SK-N-SH treated with all-trans-retinoic acid at 6 μM for 48 hours (cell line): ENCODE data around the gene ARGLU1.

ENCODE experiments used
- ATAC-seq: fragments of 200-7000 bp; cut with Tn5 transposase; 3 replicates; pipeline ENCODE4 v1.9.1; 2020; ENCODE audit warnings: mild to moderate bottlenecking, moderate library complexity
- ARNTL ChIP-seq: fragments of 450-650 bp; formaldehyde crosslinking; IDR thresholded peaks from 2 replicates; pipeline ENCODE4 v1.5.0; 2020; ENCODE audit warnings: low read depth, mild to moderate bottlenecking, moderate library complexity, borderline replicate concordance
- ESRRG ChIP-seq: fragments of 250-450 bp; sonication (Bioruptor Pico); IDR thresholded peaks from 2 replicates; pipeline ENCODE4 v1.6.1; 2021; ENCODE audit warnings: mild to moderate bottlenecking
- GLIS3 ChIP-seq: fragments of 250-450 bp; sonication (Bioruptor Pico); IDR thresholded peaks from 2 replicates; pipeline ENCODE4 v1.5.0; 2020; ENCODE audit warnings: mild to moderate bottlenecking, moderate library complexity
- ISL1 ChIP-seq: fragments of 250-450 bp; sonication (Bioruptor Pico); IDR thresholded peaks from 2 replicates; pipeline ENCODE4 v2.1.2; 2022; ENCODE audit warnings: mild to moderate bottlenecking, moderate library complexity
- PATZ1 ChIP-seq: fragments of 250-450 bp; sonication (Bioruptor Pico); IDR thresholded peaks from 2 replicates; pipeline ENCODE4 v1.8.0; 2020; ENCODE audit warnings: mild to moderate bottlenecking, moderate library complexity, borderline replicate concordance
- POU6F1 ChIP-seq: fragments of 250-450 bp; sonication (Bioruptor Pico); IDR thresholded peaks from 2 replicates; pipeline ENCODE4 v1.8.0; 2021; ENCODE audit warnings: low read depth, mild to moderate bottlenecking, moderate library complexity, borderline replicate concordance
- PPARA ChIP-seq: fragments of 250-450 bp; sonication (Bioruptor Pico); IDR thresholded peaks from 2 replicates; pipeline ENCODE4 v1.5.0; 2020; ENCODE audit warnings: mild to moderate bottlenecking, borderline replicate concordance
- RARB ChIP-seq: fragments of 250-450 bp; sonication (Bioruptor Pico); IDR thresholded peaks from 2 replicates; pipeline ENCODE4 v1.8.0; 2021; ENCODE audit warnings: mild to moderate bottlenecking, moderate library complexity
- SNAI2 ChIP-seq: fragments of 250-450 bp; sonication (Bioruptor Pico); IDR thresholded peaks from 2 replicates; pipeline ENCODE4 v1.5.0; 2020; ENCODE audit warnings: mild to moderate bottlenecking, moderate library complexity
- TCF4 ChIP-seq: fragments of 250-450 bp; sonication (Bioruptor Pico); IDR thresholded peaks from 2 replicates; pipeline ENCODE4 v1.8.0; 2021; ENCODE audit warnings: mild to moderate bottlenecking, moderate library complexity, borderline replicate concordance
- TOX ChIP-seq: fragments of 250-450 bp; sonication (Bioruptor Pico); IDR thresholded peaks from 2 replicates; pipeline ENCODE4 v1.8.0; 2021; ENCODE audit warnings: mild to moderate bottlenecking, moderate library complexity, borderline replicate concordance
- TSHZ2 ChIP-seq: fragments of 250-450 bp; sonication (Bioruptor Pico); IDR thresholded peaks from 2 replicates; pipeline ENCODE4 v1.5.0; 2020; ENCODE audit warnings: mild to moderate bottlenecking, moderate library complexity
- ZC3H10 ChIP-seq: fragments of 250-450 bp; sonication (Bioruptor Pico); IDR thresholded peaks from 2 replicates; pipeline ENCODE4 v1.5.1; 2021; ENCODE audit warnings: mild to moderate bottlenecking, moderate library complexity
- ZFP3 ChIP-seq: fragments of 250-450 bp; sonication (Bioruptor Pico); IDR thresholded peaks from 2 replicates; pipeline ENCODE4 v1.5.0; 2020; ENCODE audit warnings: mild to moderate bottlenecking, moderate library complexity
- ZFP30 ChIP-seq: fragments of 450-650 bp; formaldehyde crosslinking; IDR thresholded peaks from 2 replicates; pipeline ENCODE4 v1.5.0; 2022; ENCODE audit warnings: mild to moderate bottlenecking, moderate library complexity
- ZNF565 ChIP-seq: fragments of 450-650 bp; formaldehyde crosslinking; conservative IDR thresholded peaks from 2 replicates; pipeline ENCODE4 v1.5.0; 2020; ENCODE audit warnings: low read depth, mild to moderate bottlenecking, moderate library complexity
- ZNF8 ChIP-seq: fragments of 450-650 bp; formaldehyde crosslinking; IDR thresholded peaks from 2 replicates; pipeline ENCODE4 v1.5.0; 2020; ENCODE audit warnings: mild to moderate bottlenecking, moderate library complexity
- TF ChIP-seq, protein P1 (sequence below): fragments of 250-450 bp; sonication (Bioruptor Pico); IDR thresholded peaks from 2 replicates; pipeline ENCODE4 v1.5.1; 2020; ENCODE audit warnings: low read depth, mild to moderate bottlenecking, moderate library complexity
- TF ChIP-seq, protein P2 (sequence below): fragments of 250-450 bp; sonication (Bioruptor Pico); IDR thresholded peaks from 2 replicates; pipeline ENCODE4 v1.5.1; 2021; ENCODE audit warnings: mild to moderate bottlenecking, moderate library complexity

Gene ARGLU1

DNA sequence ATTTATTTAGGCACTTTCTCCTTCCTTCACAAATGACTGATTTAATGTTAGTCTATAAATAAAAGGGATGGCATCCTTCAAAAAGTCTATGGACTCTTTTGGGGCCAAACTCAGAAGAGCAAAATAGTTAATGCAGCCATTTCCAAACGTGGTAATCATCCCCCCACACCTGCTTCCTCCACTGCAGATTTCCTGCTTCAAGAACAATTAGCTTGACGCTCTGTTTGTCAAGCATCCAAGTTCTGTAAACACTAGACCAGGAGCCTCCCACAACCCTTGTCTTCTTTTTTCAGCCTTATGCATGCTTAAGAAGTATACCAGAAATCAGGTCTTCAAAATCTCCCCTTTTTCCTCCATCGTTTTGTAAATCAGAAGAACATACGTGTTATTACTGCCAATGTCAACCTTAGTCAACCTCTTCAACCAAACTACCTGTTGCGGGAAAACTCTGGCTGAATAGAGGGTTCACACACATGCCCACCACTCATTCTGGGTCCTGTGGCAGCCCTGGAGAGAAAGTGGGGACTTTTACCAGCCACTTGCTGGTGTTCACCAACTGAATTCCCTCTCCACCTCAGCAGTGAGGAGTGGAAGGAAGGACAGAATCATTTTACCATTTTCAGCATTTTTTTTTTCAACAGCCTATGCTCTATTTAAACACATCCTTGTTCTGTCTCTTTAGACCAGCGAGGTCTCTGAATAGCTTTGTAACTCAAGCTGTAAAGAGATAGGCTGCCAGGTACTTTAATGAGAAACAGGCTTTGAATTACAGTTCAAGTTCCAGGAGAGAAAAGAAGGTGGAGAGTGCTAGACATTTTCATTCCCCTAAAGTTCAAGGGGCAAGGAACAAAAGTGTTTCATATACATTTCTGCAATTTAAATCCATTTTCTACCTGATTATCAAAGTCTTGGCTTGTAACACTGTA is 71.6 kb downstream of the ARGLU1 start:
- peak; percentile 68 for ATAC-seq
- TF ChIP-seq RARB (no peak), SNAI2 (CRISPR knock-in tag) (no peak), ESRRG (CRISPR knock-in tag) (no peak)
- TF ChIP-seq, protein P1, sequence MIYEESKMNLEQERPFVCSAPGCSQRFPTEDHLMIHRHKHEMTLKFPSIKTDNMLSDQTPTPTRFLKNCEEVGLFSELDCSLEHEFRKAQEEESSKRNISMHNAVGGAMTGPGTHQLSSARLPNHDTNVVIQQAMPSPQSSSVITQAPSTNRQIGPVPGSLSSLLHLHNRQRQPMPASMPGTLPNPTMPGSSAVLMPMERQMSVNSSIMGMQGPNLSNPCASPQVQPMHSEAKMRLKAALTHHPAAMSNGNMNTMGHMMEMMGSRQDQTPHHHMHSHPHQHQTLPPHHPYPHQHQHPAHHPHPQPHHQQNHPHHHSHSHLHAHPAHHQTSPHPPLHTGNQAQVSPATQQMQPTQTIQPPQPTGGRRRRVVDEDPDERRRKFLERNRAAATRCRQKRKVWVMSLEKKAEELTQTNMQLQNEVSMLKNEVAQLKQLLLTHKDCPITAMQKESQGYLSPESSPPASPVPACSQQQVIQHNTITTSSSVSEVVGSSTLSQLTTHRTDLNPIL = no peak

- TF ChIP-seq GLIS3 (CRISPR knock-in tag) (no peak), ISL1 (CRISPR knock-in tag) (no peak), ZNF565 (CRISPR knock-in tag) (no peak), TCF4 (CRISPR knock-in tag) (no peak), ZNF8 (CRISPR knock-in tag) (no peak), ARNTL (CRISPR knock-in tag) (no peak), PPARA (CRISPR knock-in tag) (no peak), ESRRG (CRISPR knock-in tag) (no peak), TSHZ2 (CRISPR knock-in tag) (no peak), ZC3H10 (CRISPR knock-in tag) (no peak), SNAI2 (CRISPR knock-in tag) (no peak), POU6F1 (CRISPR knock-in tag) (no peak), PATZ1 (CRISPR knock-in tag) (no peak), ZFP3 (CRISPR knock-in tag) (no peak), RARB (no peak)
- TF ChIP-seq, protein P2, sequence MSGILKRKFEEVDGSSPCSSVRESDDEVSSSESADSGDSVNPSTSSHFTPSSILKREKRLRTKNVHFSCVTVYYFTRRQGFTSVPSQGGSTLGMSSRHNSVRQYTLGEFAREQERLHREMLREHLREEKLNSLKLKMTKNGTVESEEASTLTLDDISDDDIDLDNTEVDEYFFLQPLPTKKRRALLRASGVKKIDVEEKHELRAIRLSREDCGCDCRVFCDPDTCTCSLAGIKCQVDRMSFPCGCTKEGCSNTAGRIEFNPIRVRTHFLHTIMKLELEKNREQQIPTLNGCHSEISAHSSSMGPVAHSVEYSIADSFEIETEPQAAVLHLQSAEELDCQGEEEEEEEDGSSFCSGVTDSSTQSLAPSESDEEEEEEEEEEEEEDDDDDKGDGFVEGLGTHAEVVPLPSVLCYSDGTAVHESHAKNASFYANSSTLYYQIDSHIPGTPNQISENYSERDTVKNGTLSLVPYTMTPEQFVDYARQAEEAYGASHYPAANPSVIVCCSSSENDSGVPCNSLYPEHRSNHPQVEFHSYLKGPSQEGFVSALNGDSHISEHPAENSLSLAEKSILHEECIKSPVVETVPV (CRISPR knock-in tag) = no peak
- TF ChIP-seq, protein P1 = no peak
- ATAC-seq = no peak
Measured at GRCh38 chr13:106494936-106495335, 73.0 kb downstream of the ARGLU1 start.

DNA sequence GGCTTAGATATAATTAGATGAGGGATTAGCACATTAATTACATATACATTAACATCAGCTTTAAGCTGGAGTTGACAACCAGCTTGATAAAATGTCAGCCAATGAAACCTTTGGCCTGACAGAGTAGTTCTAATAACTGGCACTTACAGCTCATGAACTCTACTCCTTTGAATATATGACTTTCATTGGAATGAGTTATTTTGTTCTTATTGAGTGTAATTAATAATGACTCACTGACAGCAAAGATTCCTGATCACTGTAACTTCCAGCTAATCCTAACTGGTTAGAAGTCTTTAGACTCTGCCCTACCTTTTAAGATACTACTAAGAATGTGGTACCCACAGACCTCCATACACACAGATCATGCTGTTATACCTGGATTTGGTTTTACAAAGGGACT is 73.4 kb downstream of the ARGLU1 start:
- TF ChIP-seq ARNTL (CRISPR knock-in tag) = no peak
- TF ChIP-seq ISL1 (CRISPR knock-in tag) = no peak
- no peak for TF ChIP-seq ESRRG (CRISPR knock-in tag)
- TF ChIP-seq TSHZ2 (CRISPR knock-in tag) = no peak
- no peak for TF ChIP-seq ZFP3 (CRISPR knock-in tag)
- TF ChIP-seq SNAI2 (CRISPR knock-in tag) = no peak
- no peak for TF ChIP-seq ZFP30 (CRISPR knock-in tag)
- TF ChIP-seq, protein P2 (CRISPR knock-in tag) = no peak
- no peak for TF ChIP-seq GLIS3 (CRISPR knock-in tag)
- TF ChIP-seq TOX (CRISPR knock-in tag) = no peak
- no peak for TF ChIP-seq RARB
- no peak for TF ChIP-seq PPARA (CRISPR knock-in tag)
- TF ChIP-seq ZC3H10 (CRISPR knock-in tag) = no peak
- TF ChIP-seq, all 23 proteins: peak for 0
- ATAC-seq = no peak
